Measurements from ENCODE around the gene SUN2. TPM values are rescaled to one million over a fixed set of nuclear protein-coding genes. Genes with fewer than 3 reads are reported as not detected.

SUN2 gene
- total RNA-seq, 1 donor from 2014 or later = 127 TPM

GRCh38 chr22:38716271-38716670 lies 39.5 kb downstream of the SUN2 start:
- DNase-seq (ENCODE audit: low spot score) = no peak

- no peak for DNase-seq (ENCODE audit: low spot score)
Measured at GRCh38 chr22:38715852-38716251, 39.9 kb downstream of the SUN2 start.

DNA sequence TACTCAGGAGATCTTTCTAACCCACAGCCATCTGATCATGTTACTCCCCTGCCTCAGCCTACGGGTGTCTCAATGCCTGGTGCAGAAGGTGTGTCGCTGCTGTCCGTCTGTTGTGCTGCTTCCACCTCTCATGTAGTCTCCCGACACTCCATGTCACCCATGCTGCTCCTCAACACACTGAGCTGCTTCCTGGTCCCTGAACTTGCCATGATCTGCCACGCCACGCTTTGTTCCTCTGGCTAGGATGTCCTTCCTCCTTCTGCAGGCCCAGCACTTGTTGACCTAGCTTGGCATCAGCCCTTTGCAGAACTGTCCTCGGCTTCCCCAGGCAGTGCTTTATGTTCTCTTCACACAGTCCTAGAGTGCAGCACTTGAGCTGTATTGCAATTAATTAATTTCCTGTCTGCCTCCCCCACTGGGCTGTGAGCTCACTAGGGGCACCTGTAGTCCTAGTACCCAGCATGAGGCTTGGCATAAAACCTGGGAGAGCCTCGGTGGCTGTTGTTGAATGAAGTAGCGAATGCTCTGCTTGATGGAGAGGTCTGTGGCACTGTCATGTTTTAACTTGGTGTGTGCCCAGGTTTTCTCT lies 40.5 kb downstream of the SUN2 start:
- no peak for DNase-seq (ENCODE audit: low spot score)

DNA sequence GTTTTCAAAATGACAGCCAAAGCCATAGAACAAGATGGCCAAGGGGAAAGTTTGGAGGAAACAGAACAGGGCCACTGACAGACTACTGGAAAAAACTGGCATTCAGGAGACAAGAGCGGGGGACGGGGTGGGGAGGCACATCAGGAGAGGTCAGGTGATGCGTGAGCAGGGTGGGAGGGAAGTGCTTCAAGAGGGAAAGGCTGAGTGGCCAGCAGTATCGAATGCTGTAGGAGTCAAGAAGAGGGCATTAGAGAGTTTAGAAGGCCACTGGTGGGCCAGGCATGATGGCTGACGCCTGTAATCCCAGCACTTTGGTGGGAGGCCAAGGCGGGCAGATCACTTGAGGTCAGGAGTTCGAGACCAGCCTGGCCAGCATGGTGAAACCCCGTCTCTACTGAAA lies 41.9 kb downstream of the SUN2 start:
- DNase-seq (ENCODE audit: low spot score) = no peak

- no peak for DNase-seq (ENCODE audit: low spot score)
Measured at GRCh38 chr22:38712486-38713207, 43.2 kb downstream of the SUN2 start.

GRCh38 chr22:38710866-38711265 lies 44.9 kb downstream of the SUN2 start:
- no peak for DNase-seq (ENCODE audit: low spot score)

DNA sequence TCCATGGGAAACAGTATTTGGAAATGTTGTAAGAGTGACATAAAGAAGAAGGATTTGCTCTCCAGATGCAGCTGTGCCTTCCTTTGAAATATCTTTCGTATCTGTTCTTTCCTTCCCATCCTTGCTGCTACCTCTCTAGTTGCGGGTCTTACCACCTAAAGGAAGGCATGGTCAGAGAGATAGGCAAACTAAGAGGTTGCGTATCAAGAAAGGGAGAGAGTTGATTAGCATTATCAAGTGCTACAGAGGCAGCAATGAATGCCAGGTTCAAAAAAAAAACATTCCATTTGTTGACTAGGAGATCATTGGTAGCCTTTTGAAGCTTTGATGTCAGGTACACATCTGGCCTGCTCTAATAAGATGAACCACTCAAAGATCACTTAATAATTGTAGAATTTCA lies 45.4 kb downstream of the SUN2 start:
- DNase-seq (ENCODE audit: low spot score) = no peak

GRCh38 chr22:38709306-38709705 lies 46.5 kb downstream of the SUN2 start:
- DNase-seq (ENCODE audit: low spot score) = no peak

- no peak for DNase-seq (ENCODE audit: low spot score)
Measured at GRCh38 chr22:38707984-38708383, 47.8 kb downstream of the SUN2 start.

DNA sequence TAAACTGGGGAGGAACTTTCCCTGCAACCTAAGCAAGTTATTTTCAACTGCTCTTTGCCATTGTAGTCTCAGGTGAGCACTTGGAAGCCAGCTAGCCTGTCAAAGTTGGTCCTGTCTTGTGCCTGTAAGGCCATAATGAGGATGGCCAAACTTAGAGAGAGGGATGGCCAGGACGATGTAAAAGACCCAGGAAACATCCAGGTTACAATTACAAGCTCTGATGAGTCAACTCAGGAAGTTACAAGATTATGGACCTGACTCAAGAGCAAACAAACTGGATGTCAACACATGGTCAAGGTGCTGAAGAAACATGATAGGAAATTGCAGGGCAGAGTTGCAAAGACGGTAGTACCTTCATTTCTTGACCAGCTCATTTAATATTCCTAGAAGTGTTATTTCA lies 48.5 kb downstream of the SUN2 start:
- no peak for DNase-seq (ENCODE audit: low spot score)

DNA sequence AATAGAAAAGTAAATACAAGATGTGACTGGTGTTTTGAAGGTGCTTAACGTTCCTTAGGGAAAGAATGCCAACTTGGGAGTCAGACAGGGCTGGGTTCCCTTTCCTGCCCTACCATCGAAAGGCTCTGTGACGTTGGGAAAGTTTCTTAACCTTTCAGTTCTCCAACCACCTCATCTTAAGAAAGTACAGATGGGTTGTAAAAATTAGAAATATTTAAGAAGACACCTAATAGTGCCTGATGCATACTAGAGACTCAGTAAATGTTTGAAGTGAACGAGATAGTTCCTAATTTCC lies 49.0 kb downstream of the SUN2 start:
- DNase-seq (ENCODE audit: low spot score) = no peak

DNA sequence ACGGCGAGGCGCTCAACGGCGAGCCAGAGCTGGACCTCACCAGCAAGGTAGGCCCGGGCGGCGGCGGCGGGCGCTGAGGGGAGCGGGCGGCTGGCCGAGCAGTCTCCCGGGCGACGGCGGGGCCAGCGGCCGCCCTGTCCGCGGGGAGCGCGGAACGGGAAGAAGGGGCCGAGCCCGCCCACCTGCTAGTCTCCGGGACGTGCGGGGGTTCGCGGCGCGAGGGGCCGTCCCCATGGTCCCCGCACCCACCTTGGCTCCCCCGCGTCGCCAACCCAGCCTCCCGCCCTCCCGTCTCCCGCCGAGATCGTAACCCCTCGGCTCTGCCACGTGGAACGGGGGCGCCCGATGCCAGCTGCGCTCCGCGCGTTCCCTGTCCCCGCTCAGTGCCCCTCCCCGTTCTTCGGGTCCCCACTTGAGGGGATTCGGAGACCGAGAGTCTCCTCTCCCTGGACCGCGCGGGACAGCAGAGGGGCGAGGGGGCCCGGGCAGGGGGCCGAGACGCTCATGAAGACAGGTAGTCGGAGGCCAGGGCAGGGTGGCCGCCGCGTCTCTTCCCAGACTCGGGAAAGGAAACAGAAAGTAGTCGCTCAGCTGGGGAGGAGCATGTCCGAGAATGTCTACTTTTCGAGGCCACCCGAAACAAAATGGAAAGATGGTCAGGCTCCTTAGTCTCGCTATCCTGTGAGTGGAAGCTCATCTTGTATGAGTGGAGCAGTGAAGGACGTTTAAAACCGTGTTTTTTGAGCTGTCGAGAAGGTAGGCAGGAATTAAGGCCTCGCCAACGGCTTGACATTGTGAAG lies 49.5 kb downstream of the SUN2 start:
- peak; percentile 61 for DNase-seq (ENCODE audit: low spot score)

GRCh38 chr22:38705235-38706100 lies 50.3 kb downstream of the SUN2 start, which contains the start of gene GTPBP1:
Gene GTPBP1 (plus strand): TSS chr22:38705944. CDS start chr22:38705956, 12 bp downstream.
- DNase-seq (ENCODE audit: low spot score) = peak; percentile 100

- DNase-seq (ENCODE audit: low spot score) = no peak
Measured at GRCh38 chr22:38704654-38705234, 51.1 kb downstream of the SUN2 start.

DNA sequence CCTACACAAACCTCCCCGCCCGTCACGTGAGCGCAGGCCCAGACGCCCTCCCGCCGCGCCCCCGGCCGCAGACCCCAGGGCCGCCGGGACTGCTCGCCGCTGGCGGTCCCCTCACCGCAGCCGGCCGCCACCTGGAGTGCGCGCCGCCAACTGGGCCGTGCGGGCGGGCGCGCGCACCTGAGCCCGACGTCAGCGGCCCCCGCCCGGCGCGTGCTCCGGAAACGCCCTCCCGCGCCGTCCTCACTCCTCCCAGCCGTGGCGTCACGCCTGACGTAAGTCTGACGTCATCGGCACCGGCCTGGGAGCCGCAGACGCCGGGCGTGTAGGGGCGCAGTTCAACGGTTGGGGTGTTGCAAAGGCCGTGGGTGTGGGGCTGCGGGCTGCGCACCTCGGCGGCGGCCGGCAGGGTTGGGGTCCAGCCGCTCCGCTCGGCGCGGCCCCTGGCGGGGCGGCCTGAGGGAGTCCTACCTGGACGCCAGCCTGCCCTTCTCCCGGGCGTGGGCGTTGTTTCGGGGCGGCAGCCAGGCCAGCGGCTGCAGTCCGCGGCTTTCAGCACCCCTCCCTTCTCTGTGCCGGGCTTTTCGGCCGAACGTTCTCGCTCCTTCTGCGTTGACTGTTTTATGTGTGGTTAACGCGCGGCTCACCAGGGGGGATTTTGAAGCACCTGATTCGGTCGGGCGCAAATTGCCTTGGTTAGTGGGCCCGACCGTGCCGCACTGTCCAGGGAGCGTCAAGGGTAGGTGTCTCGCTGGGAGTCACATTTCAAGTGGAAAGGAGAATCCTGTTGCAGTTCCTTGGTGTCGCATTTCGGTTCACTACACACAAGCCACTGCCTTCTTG lies 54.8 kb downstream of the SUN2 start, which contains the start of gene JOSD1:
Gene JOSD1, minus strand, starts transcription at position 155 of the 840 bp plus-strand sequence. CDS start 956 bp downstream, outside the sequence.
- peak; percentile 90 for DNase-seq (ENCODE audit: low spot score)

GRCh38 chr22:38700270-38700788 lies 55.5 kb downstream of the SUN2 start:
- DNase-seq (ENCODE audit: low spot score) = peak; percentile 68

DNA sequence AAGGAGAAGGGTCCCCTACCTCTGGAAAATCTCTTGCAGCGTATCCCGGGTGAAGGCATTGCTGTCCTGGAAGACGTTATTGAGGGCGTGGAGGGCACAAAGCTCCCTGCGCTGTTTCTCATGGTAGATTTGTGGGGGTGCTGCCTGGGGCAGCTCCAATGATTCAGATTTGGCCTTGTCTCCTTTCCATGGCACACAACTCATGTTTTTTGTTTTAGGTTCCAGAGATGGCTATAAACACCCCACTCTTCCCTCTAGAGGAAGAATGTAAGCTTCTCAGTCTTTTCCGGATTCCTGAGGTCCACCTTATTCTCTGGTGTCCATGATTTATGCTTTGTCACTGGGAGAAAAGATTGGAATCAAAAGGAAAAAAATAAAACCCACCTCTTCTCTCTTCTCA lies 56.0 kb downstream of the SUN2 start:
- DNase-seq (ENCODE audit: low spot score) = peak; percentile 25

- no peak for DNase-seq (ENCODE audit: low spot score)
Measured at GRCh38 chr22:38699143-38699542, 56.7 kb downstream of the SUN2 start.

- DNase-seq (ENCODE audit: low spot score) = no peak
Measured at GRCh38 chr22:38698407-38699094, 57.2 kb downstream of the SUN2 start.

All from umbilical cord (tissue), 2 donors.